GM18909 (cell line): ENCODE data around the gene SLCO3A1.

Source experiments
- ATAC-seq: cut with Tn5 transposase; IDR thresholded peaks from one replicate; pipeline ENCODE4 v1.9.1; 2021; ENCODE audit warnings: mild to moderate bottlenecking; ENCODE audit not compliant: unreplicated experiment, poor library complexity

The SLCO3A1 gene

DNA sequence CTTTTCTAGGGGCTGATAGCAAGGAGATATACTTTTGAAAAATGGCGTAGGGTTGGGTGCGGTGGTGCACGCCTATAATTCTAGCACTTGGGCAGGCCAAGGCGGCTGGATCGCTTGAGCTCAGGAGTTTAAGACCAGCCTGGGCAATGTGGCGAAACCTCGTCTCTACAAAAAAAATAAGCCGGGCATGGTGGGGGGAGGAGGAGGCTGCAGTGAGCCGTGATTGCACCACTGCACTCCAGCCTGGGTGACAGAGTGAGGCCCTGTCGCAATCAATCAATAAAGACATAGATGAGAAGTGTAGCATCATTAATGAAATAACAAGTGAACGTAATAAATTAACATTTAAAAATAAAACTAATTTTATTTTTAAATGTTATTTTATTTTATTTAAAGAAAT lies 134.6 kb downstream of the SLCO3A1 start:
- no peak for ATAC-seq

- ATAC-seq, result no peak
Measured at GRCh38 chr15:91988655-91989054, 135.1 kb downstream of the SLCO3A1 start.

GRCh38 chr15:91989821-91990220 lies 136.3 kb downstream of the SLCO3A1 start:
- no peak for ATAC-seq

GRCh38 chr15:91992945-91993344 lies 139.4 kb downstream of the SLCO3A1 start:
- no peak for ATAC-seq

GRCh38 chr15:91995146-91995545 lies 141.6 kb downstream of the SLCO3A1 start:
- no peak for ATAC-seq

DNA sequence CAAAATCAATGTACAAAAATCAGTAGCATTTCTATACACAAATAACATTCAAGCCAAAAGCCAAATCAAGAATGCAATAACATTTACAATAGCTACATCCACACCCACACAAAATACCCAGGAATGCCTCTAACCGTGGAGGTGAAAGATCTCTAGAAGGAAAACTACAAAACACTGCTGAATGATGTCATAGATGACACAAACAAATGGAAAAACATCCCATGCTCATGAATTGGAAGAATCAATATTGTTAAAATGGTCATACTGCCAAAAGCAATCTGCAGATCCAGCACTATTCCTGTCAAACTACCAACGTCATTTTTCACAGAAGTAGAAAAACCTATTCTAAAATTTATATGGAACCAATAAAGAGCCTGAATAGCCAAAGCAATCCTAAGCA lies 143.7 kb downstream of the SLCO3A1 start:
- ATAC-seq, result no peak

GRCh38 chr15:92000709-92001108 lies 147.2 kb downstream of the SLCO3A1 start:
- no peak for ATAC-seq

GRCh38 chr15:92001307-92001706 lies 147.8 kb downstream of the SLCO3A1 start:
- no peak for ATAC-seq

DNA sequence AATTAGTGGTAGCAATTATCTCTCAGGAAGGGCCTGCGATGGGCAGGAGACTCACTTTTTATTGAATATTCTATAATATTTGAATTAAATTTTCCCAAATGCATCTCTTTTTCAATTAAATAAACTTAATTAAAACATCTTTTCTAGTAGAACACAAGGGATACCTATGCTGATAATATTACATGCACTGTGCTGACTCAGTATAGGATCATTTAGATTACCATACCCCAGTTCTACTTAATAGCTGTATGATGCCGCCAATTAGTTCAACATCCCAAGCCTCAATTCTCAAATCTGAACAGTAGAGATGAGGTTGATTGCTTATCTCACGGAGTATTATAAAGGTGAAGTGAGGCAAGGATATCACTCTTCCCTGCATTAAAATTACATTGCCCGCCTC lies 149.2 kb downstream of the SLCO3A1 start:
- no peak for ATAC-seq

DNA sequence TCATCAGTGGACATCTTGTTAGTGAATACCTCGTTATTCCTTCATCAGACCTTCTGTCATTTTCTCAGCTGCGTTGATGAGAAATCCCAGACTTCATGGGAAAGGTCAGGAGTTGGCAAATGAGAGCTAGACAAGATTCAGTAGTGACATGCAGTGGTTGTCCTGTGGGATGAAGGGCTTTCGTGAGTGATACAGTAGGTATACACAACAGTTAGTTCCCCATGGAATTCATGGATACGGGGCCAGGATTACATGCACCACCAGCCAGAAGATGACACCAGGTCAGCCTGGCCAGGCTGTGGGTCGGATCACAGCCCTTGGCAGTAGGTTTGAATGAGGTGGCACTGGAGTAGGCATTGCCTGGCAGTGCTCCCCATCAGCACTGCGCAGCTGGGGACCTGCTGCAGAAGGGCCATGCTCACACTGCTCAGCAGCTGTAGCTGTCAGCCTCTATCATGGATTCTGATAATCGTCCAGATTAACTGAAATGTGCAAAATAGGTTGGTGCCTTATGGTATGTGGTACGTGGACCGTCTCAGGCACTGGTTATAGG lies 150.1 kb downstream of the SLCO3A1 start:
- no peak for ATAC-seq

GRCh38 chr15:92005154-92005553 lies 151.6 kb downstream of the SLCO3A1 start:
- ATAC-seq, result no peak

DNA sequence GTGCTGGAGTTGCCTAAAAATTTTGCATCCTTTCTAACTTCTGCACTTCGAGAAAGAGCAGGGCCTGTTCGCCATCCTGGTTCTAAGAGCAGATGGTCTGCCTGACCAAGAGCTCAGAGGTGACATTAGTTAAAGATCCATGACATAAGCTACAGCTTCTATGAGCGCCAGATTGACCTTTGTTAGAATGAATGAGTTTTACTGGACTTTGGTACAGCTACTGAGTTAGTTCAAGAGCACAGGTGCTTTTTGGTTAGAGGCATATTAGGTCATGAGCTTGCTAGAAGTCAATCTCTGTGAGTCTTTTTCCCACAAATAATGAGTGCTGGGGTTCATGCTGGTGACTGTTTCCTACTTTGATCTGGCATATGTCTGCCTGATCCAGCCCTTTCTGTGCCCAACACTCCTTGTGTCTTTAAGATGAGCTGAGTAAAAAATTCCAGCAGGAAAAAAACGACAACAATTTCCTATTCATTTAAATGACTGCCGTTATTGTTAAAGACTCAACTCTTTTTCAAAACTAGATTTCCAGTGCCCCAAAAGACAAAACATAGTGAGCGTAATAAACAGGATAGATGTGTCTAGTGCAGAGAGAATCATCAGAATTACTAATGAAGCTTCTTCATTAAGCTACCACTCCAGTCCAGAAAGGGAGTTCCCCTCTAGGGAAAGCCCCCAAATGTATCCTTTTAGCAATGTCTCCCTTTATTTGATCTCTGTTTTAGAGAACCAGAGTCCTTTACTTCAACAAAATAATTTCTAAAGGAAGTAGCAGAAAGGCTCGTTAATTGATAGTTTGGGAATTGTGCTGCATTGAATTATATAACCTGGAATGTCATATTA lies 152.9 kb downstream of the SLCO3A1 start:
- ATAC-seq, result no peak

- ATAC-seq, result no peak
Measured at GRCh38 chr15:92009162-92009561, 155.7 kb downstream of the SLCO3A1 start.

- no peak for ATAC-seq
Measured at GRCh38 chr15:92011611-92012367, 158.3 kb downstream of the SLCO3A1 start.

- no peak for ATAC-seq
Measured at GRCh38 chr15:92012368-92012629, 158.8 kb downstream of the SLCO3A1 start.

DNA sequence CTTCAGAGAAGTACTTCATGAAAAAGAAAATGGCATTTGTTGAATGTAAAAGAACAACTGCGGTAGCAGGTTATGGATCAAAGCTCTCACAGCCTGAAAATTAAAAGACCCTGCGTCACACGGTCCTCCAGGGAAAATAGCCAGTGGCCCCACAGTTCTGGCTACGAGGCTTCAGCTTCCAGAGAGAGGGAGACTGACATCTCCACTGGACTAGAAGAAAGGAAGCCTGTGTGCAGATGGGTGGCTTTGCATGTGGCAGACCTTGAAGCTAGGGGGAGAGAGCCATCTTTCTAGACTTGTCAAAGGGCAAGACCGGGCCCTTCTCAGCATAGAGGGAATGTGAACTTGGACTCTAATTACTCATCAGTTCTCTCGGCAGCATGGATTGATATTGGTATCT lies 159.4 kb downstream of the SLCO3A1 start:
- no peak for ATAC-seq

GRCh38 chr15:92014281-92015030 lies 160.9 kb downstream of the SLCO3A1 start:
- ATAC-seq, result no peak

DNA sequence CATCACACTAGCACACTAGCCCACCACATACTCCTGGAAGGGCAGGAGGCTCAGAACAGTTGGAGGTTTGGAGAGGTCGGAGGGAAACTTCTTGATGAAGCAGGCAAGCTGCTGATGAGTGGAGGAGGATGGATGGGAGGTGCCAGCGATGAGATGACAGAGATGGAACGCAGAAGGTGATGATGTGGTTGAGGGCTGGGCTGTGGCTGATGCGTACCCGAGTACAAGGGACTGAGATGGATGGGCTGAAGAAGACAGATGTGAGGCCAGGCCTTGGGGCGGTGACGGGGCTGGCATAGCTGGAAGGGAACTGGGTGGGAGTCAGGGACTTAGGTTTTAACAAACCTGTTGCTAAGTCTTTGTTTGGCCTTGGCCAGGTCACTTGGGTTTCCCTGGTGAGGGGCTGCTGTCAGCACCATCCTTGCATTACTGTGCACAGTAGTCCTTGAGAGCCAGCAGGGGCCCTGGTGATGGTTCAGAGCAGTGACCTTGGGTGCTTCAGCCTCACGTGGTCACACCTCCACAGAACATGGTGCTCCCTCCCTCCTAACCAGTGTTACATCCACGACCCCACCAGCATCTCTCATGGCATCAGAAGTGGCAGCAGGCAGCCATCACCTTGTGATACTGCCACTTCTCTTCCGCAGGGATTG lies 164.5 kb downstream of the SLCO3A1 start:
- no peak for ATAC-seq

GRCh38 chr15:92018535-92019239 lies 165.2 kb downstream of the SLCO3A1 start:
- ATAC-seq, result no peak

GRCh38 chr15:92019706-92020105 lies 166.2 kb downstream of the SLCO3A1 start:
- ATAC-seq, result no peak
